Gastroesophageal sphincter (tissue), 4 donors: ENCODE results near the gene ZHX3. TPM values are rescaled to one million over a fixed set of nuclear protein-coding genes. Genes with fewer than 3 reads are reported as not detected.
A peak's percentile ranks its signal among the peaks of the same experiment; 100 is the strongest.

ENCODE experiments used
- ATAC-seq: fragments of 150-250 bp; one replicate; pipeline ENCODE4 v1.9.1; 2016; ENCODE audit warnings: mild to moderate bottlenecking, moderate library complexity
- H3K27ac ChIP-seq, 4 donors: fragments of 200-600 bp; sonication (generic) in 3 of 4; 1 replicate in 3 of 4; 2 replicates in 1 of 4; pipeline ENCODE4 v1.5.1; 2016 to 2019
- H3K27me3 ChIP-seq: fragments of 200-600 bp; sonication (generic); one replicate; pipeline ENCODE4 v1.5.1; 2019
- H3K36me3 ChIP-seq, 2 donors: fragments of 200-600 bp; sonication (generic); one replicate each; pipeline ENCODE4 v1.5.1; 2019; ENCODE audit warnings: control low read depth in 1 of 2
- H3K4me1 ChIP-seq, 3 donors: fragments of 200-600 bp; sonication (generic); 1 replicate in 2 of 3; 2 replicates in 1 of 3; pipeline ENCODE4 v1.5.1; 2016 to 2019; ENCODE audit warnings: control low read depth in 2 of 3
- H3K4me3 ChIP-seq, 2 donors: fragments of 200-600 bp; sonication (generic); one replicate each; pipeline ENCODE4 v1.5.1; 2019; ENCODE audit warnings: mild to moderate bottlenecking in 1 of 2, moderate library complexity in 1 of 2
- H3K9me3 ChIP-seq, 3 donors: fragments of 200-600 bp; sonication (generic); one replicate each; pipeline ENCODE4 v1.5.1; 2017 to 2019; ENCODE audit warnings: control low read depth in 2 of 3
- CTCF ChIP-seq, 4 experiments: fragments of 200-600 bp in 2 of 4; fragments of 450-650 bp in 2 of 4; sonication (generic) in 1 of 4; IDR thresholded peaks; one replicate each; pipeline ENCODE4 v1.5.1; 2017 to 2019; ENCODE audit warnings: antibody characterized with exemption in 4 of 4, mild to moderate bottlenecking in 2 of 4, moderate library complexity in 2 of 4
- EP300 ChIP-seq: sonication (generic); formaldehyde crosslinking; IDR thresholded peaks from one replicate; pipeline ENCODE4 v1.6.1; 2017; ENCODE audit warnings: antibody characterized with exemption, mild to moderate bottlenecking
- POLR2A ChIP-seq, 2 donors: fragments of 450-650 bp; IDR thresholded peaks; one replicate each; pipeline ENCODE4 v1.6.1; 2017; ENCODE audit warnings: antibody characterized with exemption in 2 of 2, mild to moderate bottlenecking in 2 of 2, moderate library complexity in 1 of 2
- POLR2AphosphoS5 ChIP-seq: sonication (generic); formaldehyde crosslinking; IDR thresholded peaks from one replicate; pipeline ENCODE4 v1.6.1; 2017; ENCODE audit warnings: antibody characterized with exemption
- WGBS, 2 donors: methylation state at CpG; one replicate each; pipeline ENCODE4 v1.1.5; 2018; ENCODE audit warnings: low coverage in 1 of 2; 5-methylcytosine and 5-hydroxymethylcytosine counted together
- total RNA-seq, 4 donors: library from RNA; depleted of rRNA; stranded (reverse); fragments of >200 nt; gene quantifications; one replicate each; pipeline ENCODE4 v1.1.0, GENCODE V29; 2016

The ZHX3 gene
- total RNA-seq, 4 donors from 2014 or later: 121 to 183 (median 155) TPM

GRCh38 chr20:41264819-41265218, 52.7 kb downstream of the ZHX3 start:
- H3K4me3 ChIP-seq: no peak overlapping the region
- 79 to 97% methylated on average over 2 of the region's 2 CpGs for WGBS, 2 donors
- TF ChIP-seq CTCF (IDR thresholded peaks at IDR 0.05) (no peak), EP300 (no peak), POLR2A (IDR thresholded peaks at IDR 0.05) (no peak), POLR2AphosphoS5 (no peak)
- H3K9me3 ChIP-seq: no peaks in the 10 kb centered on the region
- no peak for ATAC-seq
- H3K27ac ChIP-seq: no peak overlapping the region
- H3K27me3 ChIP-seq: no peaks in the 10 kb centered on the region
- H3K36me3 ChIP-seq: peaks cover 3 to 31% of the 10 kb centered on the region in 2 donors
- peaks cover 10 to 29% (median 12%) of the 10 kb centered on the region in 3 donors for H3K4me1 ChIP-seq

- 63 to 90% methylated on average over 2 of the region's 2 CpGs for WGBS, 2 donors
- no peak for ATAC-seq
- H3K36me3 ChIP-seq: peaks cover 0 to 18% of the 10 kb centered on the region in 2 donors
- peaks cover 0 to 19% (median 0%) of the 10 kb centered on the region in 3 donors for H3K4me1 ChIP-seq
- TF ChIP-seq POLR2A (IDR thresholded peaks at IDR 0.05): no peak
- no peak for TF ChIP-seq POLR2AphosphoS5
- H3K27ac ChIP-seq: no peak overlapping the region
- H3K4me3 ChIP-seq: no peak overlapping the region
- no peaks in the 10 kb centered on the region for H3K27me3 ChIP-seq
- no peaks in the 10 kb centered on the region for H3K9me3 ChIP-seq
Measured at GRCh38 chr20:41261790-41262717, 55.5 kb downstream of the ZHX3 start.

- H3K27me3 ChIP-seq: no peaks in the 10 kb centered on the region
- peaks cover 0 to 21% (median 0%) of the 10 kb centered on the region in 3 donors for H3K4me1 ChIP-seq
- no peaks in the 10 kb centered on the region for H3K9me3 ChIP-seq
- peak overlapping the region in 1 of 4 donors; percentile 14 for H3K27ac ChIP-seq
- TF ChIP-seq CTCF (IDR thresholded peaks at IDR 0.05): no peak
- TF ChIP-seq EP300: no peak
- TF ChIP-seq POLR2A (IDR thresholded peaks at IDR 0.05): no peak
- TF ChIP-seq POLR2AphosphoS5: no peak
- no peak overlapping the region for H3K4me3 ChIP-seq
- peaks cover 0 to 10% of the 10 kb centered on the region in 2 donors for H3K36me3 ChIP-seq
- ATAC-seq: no peak
Measured at GRCh38 chr20:41261260-41261659, 56.3 kb downstream of the ZHX3 start.

- WGBS, 2 donors: 67 to 86% methylated on average over 1 of the region's 1 CpG
- ATAC-seq: no peak
- H3K9me3 ChIP-seq: no peaks in the 10 kb centered on the region
- peaks cover 0 to 21% (median 0%) of the 10 kb centered on the region in 3 donors for H3K4me1 ChIP-seq
- no peak for TF ChIP-seq CTCF (IDR thresholded peaks at IDR 0.05)
- TF ChIP-seq EP300: no peak
- TF ChIP-seq POLR2AphosphoS5: no peak
- TF ChIP-seq POLR2A (IDR thresholded peaks at IDR 0.05): no peak
- no peaks in the 10 kb centered on the region for H3K27me3 ChIP-seq
- no peak overlapping the region for H3K4me3 ChIP-seq
- H3K27ac ChIP-seq: peak overlapping the region in 1 of 4 donors; percentile 6
- peaks cover 0 to 5% of the 10 kb centered on the region in 2 donors for H3K36me3 ChIP-seq
Measured at GRCh38 chr20:41260734-41261220, 56.8 kb downstream of the ZHX3 start.

- no peak overlapping the region for H3K4me3 ChIP-seq
- no peaks in the 10 kb centered on the region for H3K36me3 ChIP-seq
- no peaks in the 10 kb centered on the region for H3K27me3 ChIP-seq
- TF ChIP-seq POLR2AphosphoS5 (no peak), CTCF (IDR thresholded peaks at IDR 0.05) (no peak), POLR2A (IDR thresholded peaks at IDR 0.05) (no peak), EP300 (no peak)
- ATAC-seq: no peak
- peaks cover 0 to 24% (median 0%) of the 10 kb centered on the region in 3 donors for H3K4me1 ChIP-seq
- no peak overlapping the region for H3K27ac ChIP-seq
- H3K9me3 ChIP-seq: no peaks in the 10 kb centered on the region
Measured at GRCh38 chr20:41259309-41259708, 58.2 kb downstream of the ZHX3 start.
